IMR-90 (cell line): ENCODE results near the gene ABR.

Source experiments
- BHLHE40 ChIP-seq: fragments of 150-350 bp; IDR thresholded peaks from 2 replicates; pipeline ENCODE4 v1.6.1; 2016; ENCODE audit warnings: mild to moderate bottlenecking, low read depth, low read length
- CEBPB ChIP-seq: IDR thresholded peaks from 2 replicates; pipeline ENCODE4 v1.6.1; 2012; ENCODE audit warnings: low read depth, low read length, improper control_type of control experiment
- MAFK ChIP-seq: IDR thresholded peaks from 2 replicates; pipeline ENCODE4 v1.6.1; 2012; ENCODE audit warnings: low read depth, low read length, improper control_type of control experiment
- MAZ ChIP-seq: IDR thresholded peaks from 2 replicates; pipeline ENCODE4 v1.6.1; 2012; ENCODE audit warnings: low read depth, mild to moderate bottlenecking, low read length, improper control_type of control experiment, moderate library complexity, borderline replicate concordance
- POLR2A ChIP-seq: IDR thresholded peaks from 2 replicates; pipeline ENCODE4 v1.6.1; 2012; ENCODE audit warnings: mild to moderate bottlenecking, low read depth, low read length
- RAD21 ChIP-seq: IDR thresholded peaks from 2 replicates; pipeline ENCODE4 v1.6.1; 2012; ENCODE audit warnings: low read length, improper control_type of control experiment
- RFX5 ChIP-seq: IDR thresholded peaks from 2 replicates; pipeline ENCODE4 v1.8.0; 2012; ENCODE audit warnings: low read depth, mild to moderate bottlenecking, low read length, moderate library complexity
- SMC3 ChIP-seq: fragments of 150-350 bp; IDR thresholded peaks from 2 replicates; pipeline ENCODE4 v1.6.1; 2016; ENCODE audit warnings: low read depth, mild to moderate bottlenecking, antibody characterized with exemption, low read length, moderate library complexity
- TF ChIP-seq, protein P1 (sequence below): conservative IDR thresholded peaks from 2 replicates; pipeline ENCODE4 v1.5.1; 2012; ENCODE audit warnings: mild to moderate bottlenecking, low read depth, low read length, improper control_type of control experiment
- TF ChIP-seq, protein P2 (sequence below): fragments of 150-350 bp; IDR thresholded peaks from 2 replicates; pipeline ENCODE4 v1.6.1; 2016; ENCODE audit warnings: low read depth, mild to moderate bottlenecking, low read length, moderate library complexity, borderline replicate concordance

DNA sequence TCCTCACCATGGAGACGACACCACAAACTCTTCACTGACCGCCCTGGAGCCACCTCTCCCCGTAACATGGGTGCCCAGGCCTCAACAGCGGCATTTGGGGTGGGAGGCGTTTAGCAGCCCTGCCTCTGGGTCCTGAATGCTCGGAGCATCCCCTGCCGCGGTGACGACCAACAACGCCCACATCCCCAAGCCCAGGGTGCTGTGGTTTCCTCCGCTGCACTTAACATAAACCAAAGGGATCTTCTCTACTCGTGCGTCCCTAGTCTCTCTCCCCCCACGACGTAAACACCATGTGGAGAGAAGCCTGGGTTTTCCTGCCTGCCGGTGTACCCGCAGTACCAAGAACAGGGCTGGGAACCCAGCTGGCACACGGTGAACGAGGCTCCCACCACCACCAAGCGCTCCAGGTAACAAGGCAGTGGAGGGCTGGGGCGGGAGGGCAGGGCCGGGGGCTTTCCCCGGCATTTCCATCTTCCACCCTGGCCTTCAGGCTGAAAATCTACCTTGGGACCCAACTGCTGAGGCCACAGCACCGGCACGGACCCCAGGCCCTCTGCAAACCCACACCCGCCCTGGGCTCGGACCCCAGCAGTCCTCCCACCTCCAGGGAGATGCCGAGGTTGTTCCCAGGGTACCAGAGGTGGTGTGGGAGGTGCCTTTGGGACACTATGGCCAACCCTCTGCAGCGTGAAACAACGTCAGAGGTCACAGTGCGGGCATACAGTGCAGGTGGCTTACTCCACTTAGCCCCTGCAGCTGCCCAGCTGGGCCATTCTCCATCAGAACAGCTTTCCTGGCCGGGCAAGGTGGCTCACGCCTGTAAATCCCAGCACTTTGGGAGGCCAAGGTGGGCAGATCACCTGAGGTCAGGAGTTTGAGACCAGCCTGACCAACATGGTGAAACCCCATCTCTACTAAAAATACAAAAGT lies 128.5 kb downstream of the ABR start:
- TF ChIP-seq POLR2A, result no peak
- no peak for TF ChIP-seq MAZ
- TF ChIP-seq RAD21, result no peak
- TF ChIP-seq CEBPB, result no peak
- TF ChIP-seq SMC3, result no peak
- TF ChIP-seq MAFK, result no peak
- TF ChIP-seq, protein P1, sequence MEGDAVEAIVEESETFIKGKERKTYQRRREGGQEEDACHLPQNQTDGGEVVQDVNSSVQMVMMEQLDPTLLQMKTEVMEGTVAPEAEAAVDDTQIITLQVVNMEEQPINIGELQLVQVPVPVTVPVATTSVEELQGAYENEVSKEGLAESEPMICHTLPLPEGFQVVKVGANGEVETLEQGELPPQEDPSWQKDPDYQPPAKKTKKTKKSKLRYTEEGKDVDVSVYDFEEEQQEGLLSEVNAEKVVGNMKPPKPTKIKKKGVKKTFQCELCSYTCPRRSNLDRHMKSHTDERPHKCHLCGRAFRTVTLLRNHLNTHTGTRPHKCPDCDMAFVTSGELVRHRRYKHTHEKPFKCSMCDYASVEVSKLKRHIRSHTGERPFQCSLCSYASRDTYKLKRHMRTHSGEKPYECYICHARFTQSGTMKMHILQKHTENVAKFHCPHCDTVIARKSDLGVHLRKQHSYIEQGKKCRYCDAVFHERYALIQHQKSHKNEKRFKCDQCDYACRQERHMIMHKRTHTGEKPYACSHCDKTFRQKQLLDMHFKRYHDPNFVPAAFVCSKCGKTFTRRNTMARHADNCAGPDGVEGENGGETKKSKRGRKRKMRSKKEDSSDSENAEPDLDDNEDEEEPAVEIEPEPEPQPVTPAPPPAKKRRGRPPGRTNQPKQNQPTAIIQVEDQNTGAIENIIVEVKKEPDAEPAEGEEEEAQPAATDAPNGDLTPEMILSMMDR, result no peak
- TF ChIP-seq RFX5, result no peak
- TF ChIP-seq, protein P2, sequence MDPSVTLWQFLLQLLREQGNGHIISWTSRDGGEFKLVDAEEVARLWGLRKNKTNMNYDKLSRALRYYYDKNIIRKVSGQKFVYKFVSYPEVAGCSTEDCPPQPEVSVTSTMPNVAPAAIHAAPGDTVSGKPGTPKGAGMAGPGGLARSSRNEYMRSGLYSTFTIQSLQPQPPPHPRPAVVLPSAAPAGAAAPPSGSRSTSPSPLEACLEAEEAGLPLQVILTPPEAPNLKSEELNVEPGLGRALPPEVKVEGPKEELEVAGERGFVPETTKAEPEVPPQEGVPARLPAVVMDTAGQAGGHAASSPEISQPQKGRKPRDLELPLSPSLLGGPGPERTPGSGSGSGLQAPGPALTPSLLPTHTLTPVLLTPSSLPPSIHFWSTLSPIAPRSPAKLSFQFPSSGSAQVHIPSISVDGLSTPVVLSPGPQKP, result no peak
- no peak for TF ChIP-seq BHLHE40
